HL-60/S4 (cell line): ENCODE data around the gene CGGBP1.

ENCODE experiments used
- in situ Hi-C: fragments of 300-500 bp; cut with MboI; formaldehyde crosslinking; loops from 2 replicates; pipeline ENCODE4 v1.14.3; 2022; ENCODE audit warnings: low sequenced_read_pairs

CGGBP1 gene

DNA sequence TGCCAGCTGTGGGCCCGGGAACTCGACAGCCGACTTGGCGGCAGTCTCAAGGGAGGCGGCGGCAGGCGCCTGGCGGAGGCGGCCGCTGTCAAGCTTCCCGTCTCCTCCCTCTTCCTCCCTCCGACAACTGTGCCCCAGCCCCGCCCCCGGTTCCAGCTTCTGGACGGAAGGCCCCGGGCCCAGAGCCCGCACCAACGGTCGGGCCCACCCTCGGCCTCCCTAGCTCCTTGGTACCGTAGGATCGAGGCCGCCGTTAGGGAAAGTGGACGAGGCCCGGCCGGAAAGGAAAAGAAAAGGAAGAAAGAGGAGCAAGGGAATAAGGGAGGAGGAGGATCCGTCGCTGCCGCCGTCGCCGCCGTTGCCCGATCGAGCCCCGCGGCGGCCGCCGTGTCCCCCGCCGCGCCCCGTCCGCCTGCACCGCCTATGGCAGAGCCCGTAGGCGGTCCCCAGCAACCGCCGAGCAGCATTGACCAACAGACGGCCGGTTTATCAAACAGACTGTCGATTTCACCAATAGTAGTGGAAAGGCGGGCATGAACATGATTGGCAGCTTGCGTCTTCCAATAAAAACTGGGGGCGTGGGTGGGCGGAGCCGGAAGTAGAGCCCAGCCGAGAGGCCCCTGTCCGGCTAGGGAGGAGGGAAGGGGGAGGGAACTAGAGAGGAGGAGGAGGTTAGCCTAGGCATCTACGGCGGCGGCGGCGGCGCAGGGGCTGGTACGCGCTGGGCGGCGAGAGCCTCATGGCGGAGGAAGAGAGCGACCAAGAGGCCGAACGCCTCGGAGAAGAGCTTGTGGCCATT lies at the start of gene CGGBP1, which contains the start of gene ZNF654:
TSS of gene CGGBP1 (minus strand) at position 425 of the 799 bp plus-strand sequence. CDS start 3,029 bp downstream, outside the sequence.
TSS of gene ZNF654 (plus strand) at position 675 of the 799 bp plus-strand sequence. CDS start at position 740, 65 bp downstream.
- in situ Hi-C loops, result no loop called here

- in situ Hi-C loops, result no loop called here
Observed at GRCh38 chr3:88105325-88105724, 46.5 kb upstream of the CGGBP1 start.

DNA sequence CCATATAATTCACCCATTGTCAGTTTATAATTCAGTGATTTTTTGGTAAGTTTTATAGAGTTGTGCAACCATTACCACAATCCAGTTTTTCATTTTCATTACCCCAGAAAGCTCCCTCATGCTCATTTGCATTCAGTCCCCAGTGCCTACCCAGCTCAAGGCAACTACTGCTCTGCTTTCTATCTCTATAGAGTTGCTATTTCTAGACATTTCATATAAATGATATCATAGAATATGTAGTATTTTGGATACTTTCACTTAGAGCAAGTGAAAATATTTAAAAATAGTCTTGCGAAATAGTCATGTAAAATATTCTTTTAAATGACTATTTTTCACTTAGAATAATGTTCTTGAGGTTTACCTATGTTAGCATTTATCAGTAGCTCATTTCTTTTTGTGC lies 42.3 kb upstream of the CGGBP1 start:
- in situ Hi-C loops, result no loop called here

DNA sequence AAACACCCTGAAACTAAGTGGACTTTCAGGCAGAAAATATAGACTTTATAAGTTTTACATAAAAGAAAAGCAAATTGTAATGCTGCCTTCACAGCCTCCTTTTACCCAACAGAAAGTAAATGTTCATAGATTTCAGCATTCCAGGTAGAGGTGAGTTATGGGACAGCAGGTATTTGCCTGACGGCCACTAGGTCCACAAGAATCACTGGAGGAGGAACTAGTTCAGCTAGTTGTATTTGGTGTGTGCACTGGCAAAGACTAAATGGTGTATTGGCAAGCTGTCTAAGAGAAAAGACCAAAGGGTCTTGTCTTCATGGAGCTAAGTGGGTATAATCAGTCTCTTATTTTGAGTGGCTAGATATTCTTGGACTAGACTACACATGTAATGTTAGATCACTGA lies 34.5 kb upstream of the CGGBP1 start:
- in situ Hi-C loops, result no loop called here

GRCh38 chr3:88092270-88092669 lies 33.5 kb upstream of the CGGBP1 start:
- in situ Hi-C loops, result no loop called here

DNA sequence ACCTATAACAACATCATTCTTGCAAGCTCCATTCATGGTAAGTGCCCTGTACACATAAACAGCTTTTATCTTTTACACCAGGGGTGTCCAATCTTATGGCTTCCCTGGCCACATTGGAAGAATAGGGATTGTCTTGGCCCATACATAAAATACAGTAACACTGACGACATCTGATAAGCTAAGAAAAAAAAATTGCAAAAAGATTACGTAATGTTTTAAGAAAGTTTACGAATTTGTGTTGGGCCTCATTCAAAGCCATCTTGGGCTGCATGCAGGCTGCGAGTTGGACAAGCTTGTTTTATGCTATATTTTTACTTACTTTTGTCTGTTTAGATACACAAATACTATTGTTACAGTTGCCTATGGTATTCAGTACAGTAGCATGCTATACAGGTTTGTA lies 31.9 kb upstream of the CGGBP1 start:
- in situ Hi-C loops, result no loop called here

DNA sequence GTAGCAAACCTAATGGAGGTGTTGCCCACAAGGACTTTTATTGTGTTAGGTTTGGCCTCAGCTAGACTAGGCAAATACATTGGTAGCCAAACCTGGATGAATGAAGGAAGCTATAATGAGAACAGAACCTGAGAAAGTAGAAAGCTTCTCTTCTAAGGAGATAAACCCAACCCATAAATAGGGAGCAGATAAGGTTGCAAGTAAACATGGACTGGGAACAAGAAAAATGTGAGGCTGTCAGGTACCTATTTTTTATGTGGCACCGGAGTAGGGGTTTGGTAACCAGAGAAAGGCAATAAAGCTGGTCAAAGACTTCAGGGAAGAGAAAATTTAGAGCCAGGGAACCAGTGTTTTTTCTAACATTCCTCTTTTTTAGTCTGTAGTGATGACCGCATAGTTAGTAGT lies 25.3 kb upstream of the CGGBP1 start:
- in situ Hi-C loops, result no loop called here

DNA sequence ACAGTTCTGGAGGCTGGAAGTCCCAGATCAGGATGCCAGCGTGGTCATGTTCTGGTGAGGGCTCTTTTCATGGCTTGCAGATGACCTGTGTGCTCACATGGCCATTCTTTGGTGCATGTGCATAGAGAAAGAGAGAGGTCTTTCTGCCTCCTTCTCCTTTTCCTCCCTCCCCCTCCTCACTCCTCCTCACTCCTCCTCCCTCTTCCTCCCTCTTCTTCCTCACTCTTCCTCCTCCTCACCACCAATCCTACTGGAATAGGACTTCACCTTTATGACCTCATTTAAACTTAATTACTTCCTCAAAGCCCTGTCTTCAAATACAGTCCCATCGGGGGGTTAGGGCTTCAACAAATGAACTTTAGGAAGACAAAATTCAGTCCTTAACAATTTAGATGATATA lies 24.0 kb upstream of the CGGBP1 start:
- in situ Hi-C loops, result no loop called here

GRCh38 chr3:88078932-88079331 lies 20.1 kb upstream of the CGGBP1 start:
- in situ Hi-C loops, result no loop called here

- in situ Hi-C loops, result no loop called here
Observed at GRCh38 chr3:88076712-88077111, 17.9 kb upstream of the CGGBP1 start.

- in situ Hi-C loops, result no loop called here
Observed at GRCh38 chr3:88075497-88075896, 16.7 kb upstream of the CGGBP1 start.

DNA sequence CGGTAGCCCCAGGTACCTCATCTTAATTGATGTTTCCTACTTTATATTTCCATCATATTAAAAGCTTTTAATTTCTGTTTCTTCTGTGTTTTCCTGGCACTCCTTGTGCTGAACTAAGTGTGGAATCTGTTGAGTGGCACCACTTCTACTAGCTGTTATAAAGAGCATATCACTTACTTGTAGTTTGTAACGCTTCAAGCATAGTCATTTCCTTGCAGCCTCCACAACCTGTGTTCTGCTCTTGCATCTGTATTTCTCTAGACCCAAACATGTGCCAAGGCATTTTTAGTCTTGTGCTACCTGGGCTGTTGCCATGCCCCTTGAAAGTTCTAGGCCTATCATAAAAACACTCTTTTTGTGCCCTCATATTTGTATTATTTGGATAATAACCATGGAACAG lies 16.3 kb upstream of the CGGBP1 start:
- in situ Hi-C loops, result no loop called here

GRCh38 chr3:88061746-88062145 lies 2.9 kb upstream of the CGGBP1 start:
- in situ Hi-C loops, result no loop called here

DNA sequence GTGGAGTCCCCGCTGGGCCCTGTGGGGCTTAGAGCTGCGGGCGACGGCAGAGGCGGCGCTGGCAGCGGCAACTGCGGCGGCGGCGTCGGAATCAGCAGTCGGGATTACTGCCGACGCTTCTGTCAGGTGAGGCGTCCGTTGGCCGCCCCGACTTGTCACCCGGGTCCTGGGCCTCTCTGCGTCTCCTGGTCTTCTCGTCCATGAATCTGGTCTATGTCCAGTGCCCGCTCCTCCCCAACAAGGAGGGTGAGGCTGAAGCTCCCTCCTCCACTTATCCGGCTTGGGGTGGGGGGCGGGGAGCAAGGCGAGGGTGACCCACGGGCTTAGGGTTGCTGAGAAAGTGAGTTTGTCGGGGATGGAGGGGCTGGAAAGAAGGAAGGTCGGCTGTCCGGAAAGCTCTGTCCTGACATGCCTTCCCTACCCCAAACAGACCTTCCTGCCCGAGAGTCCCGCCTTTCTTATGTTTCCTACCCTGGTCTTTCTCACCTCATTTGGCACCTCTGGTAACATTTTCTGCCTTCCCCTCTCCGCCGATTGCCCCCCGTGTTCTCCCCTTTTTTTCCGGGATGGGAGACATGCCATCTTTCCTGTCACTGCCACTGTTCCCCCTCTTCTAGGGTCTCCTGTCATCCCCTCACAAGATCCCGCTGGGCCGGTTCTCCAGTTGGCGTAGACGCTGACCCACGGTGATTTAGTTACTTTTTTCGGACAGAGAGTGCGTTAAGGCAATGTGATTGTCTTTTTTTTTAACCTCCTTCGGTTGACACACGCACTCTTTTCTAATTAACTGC lies 770 bp upstream of the CGGBP1 start:
- in situ Hi-C loops, result no loop called here

- in situ Hi-C loops, result no loop called here
Observed at GRCh38 chr3:88058306-88058580, 562 bp downstream of the CGGBP1 start.

GRCh38 chr3:88057630-88058305 lies 1.0 kb downstream of the CGGBP1 start:
- in situ Hi-C loops, result no loop called here

GRCh38 chr3:88046766-88047165 lies 12.0 kb downstream of the CGGBP1 start:
- in situ Hi-C loops, result no loop called here

- in situ Hi-C loops, result no loop called here
Observed at GRCh38 chr3:88044411-88044810, 14.4 kb downstream of the CGGBP1 start.

DNA sequence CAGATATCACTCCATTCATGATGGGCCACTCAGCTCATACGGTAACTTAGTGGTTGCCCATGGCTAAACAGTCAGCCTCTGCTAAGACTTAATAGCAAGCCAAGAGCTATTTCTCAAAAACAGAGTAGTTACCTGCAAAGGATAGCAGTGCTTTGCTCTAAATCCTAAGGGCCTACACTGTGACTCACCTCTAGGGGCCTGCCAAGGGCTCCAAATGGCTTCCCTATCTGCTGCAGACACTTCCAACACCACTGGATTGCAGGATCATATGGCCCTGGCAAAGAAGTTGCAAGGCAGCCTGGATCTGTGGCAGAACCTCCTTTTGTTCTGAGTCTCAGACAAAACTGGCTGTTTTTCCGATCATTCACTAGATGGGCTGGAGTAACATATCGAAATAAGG lies 17.8 kb downstream of the CGGBP1 start:
- in situ Hi-C loops, result no loop called here

DNA sequence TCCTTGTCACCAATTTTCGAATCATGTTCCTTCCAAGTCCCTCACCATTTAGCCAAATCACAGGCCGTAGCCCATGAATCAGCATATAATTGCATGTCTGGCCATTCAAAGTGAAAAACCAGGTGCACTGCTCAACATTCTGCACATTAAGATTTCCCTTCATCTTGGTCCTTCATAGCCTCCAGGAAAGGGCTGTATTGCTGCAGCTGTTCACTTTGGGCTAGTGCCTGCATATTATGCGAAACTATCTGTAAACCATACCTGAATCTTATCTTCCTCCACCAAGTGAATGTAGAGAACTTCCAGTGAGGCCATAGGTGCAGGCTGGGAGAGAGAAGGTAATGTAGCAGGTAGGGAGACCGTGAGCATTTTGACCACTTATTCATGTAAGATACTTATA lies 18.3 kb downstream of the CGGBP1 start:
- in situ Hi-C loops, result no loop called here

- in situ Hi-C loops, result no loop called here
Observed at GRCh38 chr3:88038566-88038965, 20.2 kb downstream of the CGGBP1 start.

GRCh38 chr3:88036221-88036620 lies 22.6 kb downstream of the CGGBP1 start:
- in situ Hi-C loops, result no loop called here
